ENCODE results near the gene CFAP46. TPM values are rescaled to one million over a fixed set of nuclear protein-coding genes. Genes with fewer than 3 reads are reported as not detected.
"Not testable (repeated sequence)": the region's sequence is repeated elsewhere in the genome, so short reads cannot be mapped to it uniquely, and the experiment has no call there.

The CFAP46 gene
- total RNA-seq, 4 donors from 2014 or later: not detected

DNA sequence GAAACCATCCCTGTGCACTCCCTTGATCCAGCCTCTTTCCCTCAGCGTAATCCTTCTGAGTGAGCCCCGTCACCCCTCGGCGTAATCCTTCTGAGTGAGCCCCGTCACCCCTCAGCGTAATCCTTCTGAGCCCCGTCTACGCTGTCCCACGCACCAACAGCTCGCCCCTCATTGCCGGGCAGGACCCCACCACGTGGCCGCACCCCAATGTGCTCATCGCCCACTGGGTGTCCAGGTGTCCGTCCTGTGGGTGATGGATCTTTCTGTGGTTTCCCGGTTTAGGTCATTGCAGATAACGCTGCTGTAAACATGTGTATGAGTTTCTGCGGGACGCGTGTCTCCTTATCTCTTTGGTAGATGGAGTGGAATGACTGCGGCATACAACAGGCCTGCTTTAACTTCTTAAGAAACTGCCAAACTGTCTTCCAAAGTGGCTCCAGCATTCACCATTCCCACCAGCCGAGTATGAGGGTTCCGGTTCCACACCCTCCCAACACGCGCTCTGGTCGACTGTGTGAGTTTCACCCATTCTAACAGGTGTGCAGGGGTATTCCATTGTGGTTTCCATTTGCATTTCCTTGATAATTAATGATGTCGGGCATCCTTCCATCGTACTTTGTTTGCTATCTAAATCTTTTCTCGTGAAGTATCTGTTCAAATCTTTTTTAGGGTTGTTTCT, 114.4 kb downstream of the CFAP46 start:
- H3K27ac ChIP-seq: no peak overlapping the region

DNA sequence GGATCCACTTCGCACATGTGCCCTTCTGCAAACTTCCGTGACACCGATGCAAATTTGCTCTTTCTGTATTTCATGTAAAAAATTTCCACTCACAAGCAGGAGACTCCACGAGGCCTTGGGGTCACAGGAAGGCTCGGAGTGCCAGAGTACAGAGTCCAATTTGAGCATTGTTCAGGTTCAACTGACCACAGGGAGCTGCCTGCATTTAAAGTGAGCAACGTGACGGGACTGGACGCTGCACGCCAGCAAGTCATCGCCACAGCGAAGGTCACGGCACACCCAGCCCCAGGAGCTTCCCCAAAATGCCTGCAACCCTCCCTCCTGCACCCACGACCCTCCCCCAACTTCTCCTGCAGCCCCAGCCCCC, 115.0 kb downstream of the CFAP46 start:
- peak in 1 of 3 donors; percentile 21 for DNase-seq
- Histone ChIP-seq H3K4me1 (no peaks in the 10 kb centered on the region), H3K4me3 (no peak overlapping the region), H3K27ac (no peak overlapping the region), H3K9me3 (no peaks in the 10 kb centered on the region), H3K27me3 (no peaks in the 10 kb centered on the region), H3K36me3 (no peaks in the 10 kb centered on the region)
- no peak for TF ChIP-seq POLR2A (IDR thresholded peaks at IDR 0.05)
- TF ChIP-seq, protein P1, sequence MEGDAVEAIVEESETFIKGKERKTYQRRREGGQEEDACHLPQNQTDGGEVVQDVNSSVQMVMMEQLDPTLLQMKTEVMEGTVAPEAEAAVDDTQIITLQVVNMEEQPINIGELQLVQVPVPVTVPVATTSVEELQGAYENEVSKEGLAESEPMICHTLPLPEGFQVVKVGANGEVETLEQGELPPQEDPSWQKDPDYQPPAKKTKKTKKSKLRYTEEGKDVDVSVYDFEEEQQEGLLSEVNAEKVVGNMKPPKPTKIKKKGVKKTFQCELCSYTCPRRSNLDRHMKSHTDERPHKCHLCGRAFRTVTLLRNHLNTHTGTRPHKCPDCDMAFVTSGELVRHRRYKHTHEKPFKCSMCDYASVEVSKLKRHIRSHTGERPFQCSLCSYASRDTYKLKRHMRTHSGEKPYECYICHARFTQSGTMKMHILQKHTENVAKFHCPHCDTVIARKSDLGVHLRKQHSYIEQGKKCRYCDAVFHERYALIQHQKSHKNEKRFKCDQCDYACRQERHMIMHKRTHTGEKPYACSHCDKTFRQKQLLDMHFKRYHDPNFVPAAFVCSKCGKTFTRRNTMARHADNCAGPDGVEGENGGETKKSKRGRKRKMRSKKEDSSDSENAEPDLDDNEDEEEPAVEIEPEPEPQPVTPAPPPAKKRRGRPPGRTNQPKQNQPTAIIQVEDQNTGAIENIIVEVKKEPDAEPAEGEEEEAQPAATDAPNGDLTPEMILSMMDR (IDR thresholded peaks at IDR 0.05): no peak

More for the DNA sequence above, 114.4 kb downstream of the CFAP46 start:
- TF ChIP-seq, protein P1 (IDR thresholded peaks at IDR 0.05): no peak
- TF ChIP-seq POLR2A (IDR thresholded peaks at IDR 0.05): no peak
- Histone ChIP-seq H3K4me1 (no peaks in the 10 kb centered on the region), H3K9me3 (no peaks in the 10 kb centered on the region), H3K4me3 (no peak overlapping the region), H3K36me3 (no peaks in the 10 kb centered on the region), H3K27me3 (no peaks in the 10 kb centered on the region)
- no peak for DNase-seq

DNA sequence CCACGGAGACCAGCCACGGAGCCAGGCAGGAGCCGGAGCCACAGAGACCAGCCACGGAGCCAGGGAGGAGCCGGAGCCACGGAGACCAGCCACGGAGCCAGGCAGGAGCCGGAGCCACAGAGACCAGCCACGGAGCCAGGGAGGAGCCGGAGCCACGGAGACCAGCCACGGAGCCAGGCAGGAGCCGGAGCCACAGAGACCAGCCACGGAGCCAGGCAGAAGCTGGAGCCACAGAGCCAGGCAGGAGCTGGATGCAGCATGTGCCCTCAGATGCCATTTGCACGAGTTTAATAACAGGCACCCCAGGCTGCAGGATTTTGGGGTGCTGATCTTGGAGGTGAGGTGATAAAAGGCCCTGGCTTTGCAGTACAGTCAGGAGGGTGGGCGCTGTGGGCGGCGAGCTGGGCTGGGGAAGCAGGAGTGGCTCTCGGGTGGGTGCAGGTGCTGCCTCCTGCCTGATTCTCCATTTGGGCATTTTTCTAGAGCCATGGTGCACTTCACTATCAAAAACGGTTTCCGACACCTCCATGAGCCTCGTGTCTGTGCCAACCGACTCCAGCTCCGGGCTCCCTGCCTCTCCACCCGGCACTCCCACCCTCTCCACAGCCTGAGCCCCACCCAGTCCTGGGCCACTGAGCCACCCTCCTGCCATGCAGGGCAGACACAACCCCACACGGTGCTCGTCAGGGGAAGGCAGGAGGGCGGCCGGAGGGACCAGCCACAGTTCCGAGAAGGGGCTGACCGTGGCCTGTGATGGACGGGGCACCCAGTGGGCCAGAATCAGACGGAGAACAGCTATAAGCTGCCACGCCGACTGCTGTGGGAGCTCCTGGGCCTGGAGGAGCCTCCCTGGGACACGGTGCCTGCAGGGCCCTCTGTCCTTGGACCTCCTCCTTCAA, 115.6 kb downstream of the CFAP46 start:
- Histone ChIP-seq H3K4me3 (no peak overlapping the region), H3K27me3 (no peaks in the 10 kb centered on the region), H3K9me3 (no peaks in the 10 kb centered on the region), H3K4me1 (no peaks in the 10 kb centered on the region), H3K36me3 (no peaks in the 10 kb centered on the region), H3K27ac (no peak overlapping the region)
- TF ChIP-seq, protein P1 (IDR thresholded peaks at IDR 0.05): no peak
- TF ChIP-seq POLR2A (IDR thresholded peaks at IDR 0.05): no peak
- peak in 2 of 3 donors; percentile 24 to 36 for DNase-seq

DNA sequence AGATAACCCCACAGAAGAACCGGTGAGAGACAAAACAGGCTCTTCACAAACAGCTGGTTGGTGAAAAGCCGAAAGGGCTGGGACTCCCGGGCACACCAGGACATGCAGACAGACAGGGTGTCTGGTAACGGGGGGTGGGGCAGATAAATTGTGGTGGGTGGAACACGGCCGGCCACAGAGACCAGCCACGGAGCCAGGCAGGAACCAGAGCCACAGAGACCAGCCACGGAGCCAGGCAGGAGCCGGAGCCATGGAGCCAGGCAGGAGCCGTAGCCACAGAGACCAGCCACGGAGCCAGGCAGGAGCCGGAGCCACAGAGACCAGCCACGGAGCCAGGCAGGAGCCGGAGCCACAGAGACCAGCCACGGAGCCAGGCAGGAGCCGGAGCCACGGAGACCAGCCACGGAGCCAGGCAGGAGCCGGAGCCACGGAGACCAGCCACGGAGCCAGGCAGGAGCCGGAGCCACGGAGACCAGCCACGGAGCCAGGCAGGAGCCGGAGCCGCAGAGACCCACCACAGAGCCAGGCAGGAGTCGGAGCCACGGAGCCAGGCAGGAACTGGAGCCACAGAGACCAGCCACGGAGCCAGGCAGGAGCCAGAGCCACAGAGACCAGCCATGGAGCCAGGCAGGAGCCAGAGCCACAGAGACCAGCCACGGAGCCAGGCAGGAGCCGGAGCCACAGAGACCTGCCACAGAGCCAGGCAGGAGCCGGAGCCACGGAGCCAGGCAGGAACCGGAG, 116.4 kb downstream of the CFAP46 start:
- H3K9me3 ChIP-seq, H3K27me3 ChIP-seq, H3K4me1 ChIP-seq, H3K36me3 ChIP-seq, H3K4me3 ChIP-seq, H3K27ac ChIP-seq: not testable (repeated sequence)
- DNase-seq: peak in 1 of 3 donors; percentile 10

DNA sequence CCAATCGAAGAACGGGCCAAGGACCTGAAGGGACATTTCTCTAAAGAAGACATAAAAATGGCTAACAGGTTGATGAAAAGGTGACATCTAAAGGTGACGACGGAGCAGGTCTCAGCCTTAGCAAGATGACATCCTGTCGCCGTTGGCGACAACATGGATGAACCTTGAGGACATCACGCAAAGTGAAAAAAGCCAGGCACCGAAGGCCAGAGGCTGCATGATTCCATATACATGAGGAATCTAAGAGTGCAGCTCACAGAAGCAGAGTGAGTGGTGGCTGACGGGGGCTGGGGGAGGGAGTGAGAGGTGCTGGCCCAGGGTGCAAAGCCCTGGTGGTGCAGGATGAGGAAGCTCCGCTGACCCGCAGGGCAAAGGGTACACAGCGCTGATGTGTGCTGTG, 122.3 kb downstream of the CFAP46 start:
- Histone ChIP-seq H3K4me3 (no peak overlapping the region), H3K27ac (no peak overlapping the region), H3K36me3 (no peaks in the 10 kb centered on the region), H3K9me3 (no peaks in the 10 kb centered on the region), H3K27me3 (no peaks in the 10 kb centered on the region), H3K4me1 (no peaks in the 10 kb centered on the region)
- TF ChIP-seq, protein P1 (IDR thresholded peaks at IDR 0.05): no peak
- TF ChIP-seq POLR2A (IDR thresholded peaks at IDR 0.05): no peak
- no peak for DNase-seq

Data from Peyer's patch (tissue), 4 donors.